HG03196 (cell line): ENCODE measurements around the gene FAM20C.
"Not testable (repeated sequence)": the region's sequence is repeated elsewhere in the genome, so short reads cannot be mapped to it uniquely, and the experiment has no call there.

Experiments used
- ATAC-seq: cut with Tn5 transposase; IDR thresholded peaks from one replicate; pipeline ENCODE4 v1.9.1; 2021; ENCODE audit not compliant: unreplicated experiment

The FAM20C gene

DNA sequence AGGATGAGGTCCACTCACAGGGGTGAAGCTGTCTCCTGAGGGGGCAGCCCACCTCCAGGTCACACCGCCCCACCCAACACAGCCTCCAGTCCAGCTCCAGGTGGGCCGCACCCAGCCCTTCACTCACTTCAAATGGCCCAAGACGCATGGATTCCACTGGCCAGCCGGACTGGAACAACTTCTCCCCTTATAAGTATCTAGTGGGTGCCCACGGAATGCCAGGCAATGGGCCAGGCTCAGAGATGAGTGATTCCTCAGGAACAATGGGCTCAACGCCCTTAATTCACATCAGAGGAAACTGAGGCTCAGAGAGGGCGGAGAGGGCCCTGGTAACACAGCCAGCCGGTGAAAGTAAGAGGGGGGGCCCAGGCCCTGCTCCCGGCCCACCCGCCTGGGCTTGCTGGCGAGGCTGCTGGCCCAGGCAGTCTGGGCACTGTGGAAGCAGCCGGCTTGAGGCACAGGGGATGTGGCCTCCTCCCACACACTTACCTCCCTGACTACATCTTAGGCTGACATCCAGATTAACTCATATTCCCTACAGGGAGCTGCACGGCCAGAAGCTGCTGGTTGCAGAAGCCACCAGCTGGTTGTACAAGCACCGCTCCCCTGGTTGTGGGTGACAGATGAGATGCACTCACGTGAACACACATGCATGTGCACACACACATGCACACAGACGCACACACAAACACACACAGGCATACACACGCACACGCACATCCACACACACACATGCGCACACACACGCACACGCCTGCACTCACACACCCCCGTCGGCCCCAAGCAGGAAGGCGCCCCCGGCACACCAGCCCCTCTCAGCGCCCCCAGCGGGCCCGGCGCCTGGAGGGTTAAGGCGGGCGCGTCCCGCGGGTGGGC, 1.0 kb upstream of the FAM20C start:
- no peak for ATAC-seq

- no peak for ATAC-seq
Observed at GRCh38 chr7:192701-193480, 520 bp downstream of the FAM20C start.

DNA sequence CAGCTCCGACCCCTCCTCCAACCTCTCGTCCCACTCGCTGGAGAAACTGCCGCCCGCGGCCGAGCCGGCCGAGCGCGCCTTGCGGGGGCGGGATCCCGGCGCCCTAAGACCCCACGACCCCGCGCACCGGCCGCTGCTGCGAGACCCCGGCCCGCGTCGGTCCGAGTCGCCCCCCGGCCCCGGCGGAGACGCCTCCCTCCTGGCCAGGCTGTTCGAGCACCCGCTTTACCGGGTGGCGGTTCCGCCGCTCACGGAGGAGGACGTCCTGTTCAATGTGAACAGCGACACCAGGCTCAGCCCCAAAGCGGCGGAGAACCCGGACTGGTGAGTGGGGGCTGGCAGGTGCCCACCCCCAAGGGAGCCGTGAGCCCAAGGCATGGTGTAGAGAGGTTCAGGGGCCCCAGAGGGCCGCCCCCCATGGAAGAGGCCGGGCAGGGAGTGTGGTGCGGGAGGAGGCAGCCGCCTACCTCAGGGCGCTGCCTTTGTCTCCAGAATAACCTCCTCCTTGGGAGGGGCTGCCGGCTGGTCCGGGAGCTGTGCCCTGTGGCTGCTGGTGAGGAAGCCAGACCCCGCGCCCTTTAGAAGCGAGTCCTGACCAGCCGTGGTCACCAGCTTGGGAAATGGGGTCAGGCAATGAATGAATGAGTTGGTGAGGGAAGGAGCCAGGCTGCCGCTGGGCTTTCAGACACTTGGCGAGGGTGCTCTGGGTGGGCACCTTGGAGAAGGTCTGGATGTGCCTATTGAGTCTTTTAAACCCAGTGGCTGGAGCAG, 1.3 kb downstream of the FAM20C start:
- ATAC-seq = no peak

- ATAC-seq = no peak
Observed at GRCh38 chr7:194252-195009, 2.1 kb downstream of the FAM20C start.

- no peak for ATAC-seq
Observed at GRCh38 chr7:195010-195829, 2.8 kb downstream of the FAM20C start.

- no peak for ATAC-seq
Observed at GRCh38 chr7:195830-196128, 3.4 kb downstream of the FAM20C start.

- no peak for ATAC-seq
Observed at GRCh38 chr7:196283-196682, 3.9 kb downstream of the FAM20C start.

DNA sequence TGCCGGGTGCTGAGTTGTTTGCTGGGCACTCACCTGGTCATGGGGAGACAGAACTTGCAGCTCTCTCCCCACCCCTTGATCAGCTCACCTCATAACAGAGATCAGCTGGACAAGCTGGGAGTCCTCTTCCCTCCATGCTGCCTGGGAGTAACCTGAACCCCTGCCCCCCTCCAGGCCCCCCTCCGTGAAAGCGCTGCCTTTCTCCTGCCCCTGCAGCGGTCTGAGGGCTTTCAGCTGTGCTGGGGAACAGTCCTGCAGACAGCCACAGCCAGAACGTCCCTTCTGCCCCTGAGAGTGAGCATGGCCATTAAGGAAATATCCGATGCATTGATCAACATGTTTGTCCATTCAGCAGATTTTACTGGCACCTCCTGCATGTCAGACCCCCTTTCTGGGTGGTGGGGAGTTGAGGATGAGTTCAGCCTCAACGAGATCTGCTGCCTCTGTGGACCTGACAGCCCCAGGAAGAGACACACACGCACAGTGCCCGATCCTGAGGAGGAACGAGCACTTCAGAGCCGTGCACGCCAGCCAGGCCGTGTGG, 4.5 kb downstream of the FAM20C start:
- no peak for ATAC-seq

GRCh38 chr7:197413-198335, 5.3 kb downstream of the FAM20C start:
- ATAC-seq = no peak

GRCh38 chr7:199483-200249, 7.3 kb downstream of the FAM20C start:
- no peak for ATAC-seq

DNA sequence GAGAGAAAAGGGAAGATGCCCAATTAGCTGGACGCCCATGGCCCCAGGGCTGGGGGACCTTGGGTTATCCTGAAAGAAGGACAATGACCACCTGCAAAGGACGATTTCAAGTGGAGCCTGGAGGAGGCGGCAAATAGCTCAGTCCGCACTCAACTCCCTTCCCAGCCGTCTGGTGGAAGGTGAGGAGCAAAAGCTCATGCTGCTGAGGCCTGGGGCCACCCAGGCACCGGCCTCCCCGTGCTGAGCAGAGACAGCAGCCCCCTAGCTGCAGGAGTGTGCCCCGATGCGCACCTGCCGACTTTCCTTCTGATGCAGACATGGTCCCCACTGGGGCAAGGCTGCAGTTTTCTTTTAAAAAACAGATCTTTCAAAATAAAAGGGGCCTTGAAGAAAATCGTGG, 7.9 kb downstream of the FAM20C start:
- ATAC-seq = no peak

GRCh38 chr7:200704-201103, 8.3 kb downstream of the FAM20C start:
- ATAC-seq = no peak

DNA sequence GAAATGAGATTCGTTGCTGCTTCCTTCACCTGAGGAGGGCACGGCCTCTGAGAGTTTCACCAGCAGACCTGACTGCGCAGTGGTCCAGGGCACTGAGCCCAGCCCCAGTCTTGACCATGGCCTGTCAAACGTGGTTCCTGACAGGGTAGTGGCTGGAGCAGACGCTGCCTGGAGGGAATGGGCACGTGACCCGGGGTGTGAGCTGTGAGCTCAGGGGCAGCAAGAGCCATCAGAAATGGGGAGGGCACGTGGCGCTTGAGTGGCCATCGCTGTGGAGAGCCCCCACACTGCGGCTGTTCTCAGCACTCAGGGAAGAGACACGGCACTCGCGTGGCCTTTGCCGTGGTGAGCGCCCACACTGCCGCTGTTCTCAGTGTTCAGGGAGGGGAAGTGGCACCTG, 12.0 kb downstream of the FAM20C start:
- ATAC-seq = no peak

DNA sequence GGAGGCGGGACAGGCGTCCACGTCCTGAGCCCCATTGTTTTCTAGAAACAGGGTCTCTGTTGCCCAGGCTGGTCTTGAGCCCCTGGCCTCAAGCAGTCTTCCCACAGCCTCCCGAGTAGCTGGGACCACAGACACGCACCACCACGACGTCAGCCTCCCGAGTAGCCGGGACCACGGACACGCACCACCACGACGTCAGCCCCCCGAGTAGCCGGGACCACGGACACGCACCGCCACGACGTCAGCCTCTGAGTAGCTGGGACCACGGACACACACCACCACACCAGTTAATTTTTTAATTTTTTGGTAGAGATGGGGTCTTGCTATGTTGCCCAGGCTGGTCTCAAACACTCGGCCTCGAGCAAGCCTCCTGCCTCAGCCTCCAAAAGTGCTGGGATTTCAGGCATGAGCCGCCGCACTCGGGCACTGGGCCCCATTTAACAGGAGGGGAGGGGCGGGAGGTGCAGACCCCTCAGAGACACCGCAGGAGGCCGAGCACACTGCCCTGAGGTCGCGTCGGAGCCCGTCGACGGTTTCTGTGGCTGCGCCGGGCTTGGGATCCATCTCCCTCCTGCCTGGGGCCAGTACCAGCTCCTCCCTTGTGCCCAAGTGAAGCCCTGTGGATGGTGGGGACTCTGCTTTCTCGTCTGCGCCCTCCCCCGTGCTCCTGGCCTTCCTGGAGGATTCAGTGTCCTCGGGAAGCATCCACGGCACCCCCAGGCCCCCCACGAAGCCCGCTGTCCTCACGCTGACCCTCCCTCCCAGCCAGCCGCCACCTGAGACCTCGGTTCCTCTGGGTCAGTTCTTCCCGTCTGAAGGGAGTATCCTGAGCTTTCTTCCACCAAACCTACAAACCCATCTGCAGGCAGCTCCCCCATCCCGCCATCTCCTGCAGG, 13.0 kb downstream of the FAM20C start:
- ATAC-seq = no peak

GRCh38 chr7:206351-206750, 14.0 kb downstream of the FAM20C start:
- not testable (repeated sequence) for ATAC-seq

GRCh38 chr7:207418-208129, 15.2 kb downstream of the FAM20C start:
- ATAC-seq = no peak
